Activated CD8-positive, alpha-beta T cell treated with anti-CD3 and anti-CD28 coated beads, Interleukin-2, amount 10 ng/mL, durations not matched to agents 7 days and 5 days (primary cell): Measurements from ENCODE around the gene KCNJ5. TPM values are rescaled to one million over a fixed set of nuclear protein-coding genes. Genes with fewer than 3 reads are reported as not detected.

Source experiments
- ATAC-seq: fragments of 150-1000 bp; cut with Tn5 transposase; one replicate; pipeline ENCODE4 v1.10.0; 2021; ENCODE audit warnings: moderate library complexity
- CTCF ChIA-PET: fragments of 350-600 bp; sonication (Branson Sonifier 250); formaldehyde crosslinking; loops from one replicate; lab custom pipeline; 2021; ENCODE audit warnings: antibody characterized with exemption; lab: Charles Lee
- POLR2A ChIA-PET: fragments of 350-600 bp; sonication (Branson Sonifier 250); formaldehyde crosslinking; loops from one replicate; lab custom pipeline; 2021; ENCODE audit warnings: antibody characterized with exemption; lab: Charles Lee
- DNase-seq: peaks from one replicate; pipeline ENCODE4 v3.0.0-alpha.2; 2020
- H3K27ac Mint-ChIP-seq: one replicate; pipeline ENCODE4 v1.8.0; 2021; ENCODE audit warnings: mild to moderate bottlenecking, mixed read lengths
- H3K27me3 Mint-ChIP-seq: one replicate; pipeline ENCODE4 v1.8.0; 2021; ENCODE audit warnings: low read depth, mixed read lengths
- H3K36me3 Mint-ChIP-seq: one replicate; pipeline ENCODE4 v1.8.0; 2021; ENCODE audit warnings: low read depth, mixed read lengths
- H3K4me1 Mint-ChIP-seq: one replicate; pipeline ENCODE4 v1.8.0; 2021; ENCODE audit warnings: low read depth, mixed read lengths
- H3K4me3 Mint-ChIP-seq: one replicate; pipeline ENCODE4 v1.8.0; 2021; ENCODE audit warnings: mild to moderate bottlenecking, mixed read lengths
- H3K9me3 Mint-ChIP-seq: one replicate; pipeline ENCODE4 v1.8.0; 2022; ENCODE audit warnings: mixed read lengths; ENCODE audit not compliant: insufficient read depth
- total RNA-seq, 2 experiments: library from RNA; stranded (reverse); gene quantifications; one replicate each; pipeline ENCODE4 v1.2.3, GENCODE V29; 2021

KCNJ5 gene
- total RNA-seq, 2 experiments from 2014 or later: not detected

- no peak overlapping the region for H3K27ac Mint-ChIP-seq
Observed at GRCh38 chr11:128907585-128907984, 16.4 kb downstream of the KCNJ5 start.

DNA sequence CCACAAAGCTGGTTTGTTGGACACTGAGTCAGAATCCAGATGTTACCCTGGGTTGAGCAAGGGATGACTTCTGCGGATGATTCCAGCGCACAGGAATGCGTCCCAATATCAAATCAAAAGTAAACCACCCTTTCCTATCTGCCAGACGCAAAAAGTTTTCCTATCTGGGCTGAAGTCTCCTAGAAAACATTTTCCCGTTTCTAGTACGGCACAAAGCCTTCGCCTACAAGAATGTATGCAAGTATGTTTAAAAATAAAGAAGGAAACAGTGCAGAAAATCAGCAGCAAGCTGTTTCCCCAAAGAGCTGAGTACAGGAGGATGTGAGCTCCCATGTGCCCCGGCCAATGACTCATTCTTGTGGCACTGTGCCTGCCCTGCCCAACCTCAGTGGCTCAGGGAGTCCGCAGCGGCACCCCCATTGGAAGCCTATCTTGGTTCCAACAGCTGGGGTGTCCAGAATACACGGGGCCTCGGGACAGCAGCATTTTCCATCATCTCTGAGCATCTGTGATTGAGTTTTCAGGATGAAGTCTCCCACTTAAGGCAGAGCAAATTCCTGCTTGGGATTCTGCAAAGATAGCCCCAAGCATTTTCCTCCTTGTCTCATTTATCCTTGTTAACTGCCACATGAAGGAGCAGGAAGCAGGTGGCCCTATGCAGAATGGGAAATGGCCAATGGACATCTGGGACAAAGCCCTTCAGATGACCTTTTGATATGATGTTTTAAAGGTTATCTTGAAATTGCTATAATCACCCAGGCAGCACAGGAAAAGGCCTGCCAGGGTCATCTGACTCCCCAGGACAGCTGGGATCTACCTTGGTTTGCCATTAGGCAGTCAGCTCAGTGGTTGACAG, 17.5 kb downstream of the KCNJ5 start:
- peaks cover 12% of the 10 kb centered on the region for H3K4me1 Mint-ChIP-seq
- ChIA-PET POLR2A (no interaction called here), CTCF (interaction anchor here (1.0 to 3.7 kb wide), 3 partner anchors 22 to 48 kb away, joined by 3 to 16 read pairs (median 6); no protein-coding TSS in a partner anchor)
- DNase-seq (no peak), ATAC-seq (no peak)
- no peak overlapping the region for H3K27ac Mint-ChIP-seq
- peaks cover 44% of the 10 kb centered on the region for H3K27me3 Mint-ChIP-seq
- no peaks in the 10 kb centered on the region for H3K9me3 Mint-ChIP-seq
- no peaks in the 10 kb centered on the region for H3K36me3 Mint-ChIP-seq
- H3K4me3 Mint-ChIP-seq: no peak overlapping the region

More at GRCh38 chr11:128907585-128907984, 16.4 kb downstream of the KCNJ5 start:
- H3K36me3 Mint-ChIP-seq: no peaks in the 10 kb centered on the region
- H3K27me3 Mint-ChIP-seq: peaks cover 47% of the 10 kb centered on the region
- no peak for DNase-seq
- ChIA-PET CTCF (interaction anchor here (1.0 to 3.7 kb wide), 3 partner anchors 20 to 49 kb away, joined by 3 to 16 read pairs (median 4); no protein-coding TSS in a partner anchor), POLR2A (no interaction called here)
- H3K4me1 Mint-ChIP-seq: peaks cover 15% of the 10 kb centered on the region
- ATAC-seq: no peak
- H3K4me3 Mint-ChIP-seq: no peak overlapping the region
- H3K9me3 Mint-ChIP-seq: no peaks in the 10 kb centered on the region

DNA sequence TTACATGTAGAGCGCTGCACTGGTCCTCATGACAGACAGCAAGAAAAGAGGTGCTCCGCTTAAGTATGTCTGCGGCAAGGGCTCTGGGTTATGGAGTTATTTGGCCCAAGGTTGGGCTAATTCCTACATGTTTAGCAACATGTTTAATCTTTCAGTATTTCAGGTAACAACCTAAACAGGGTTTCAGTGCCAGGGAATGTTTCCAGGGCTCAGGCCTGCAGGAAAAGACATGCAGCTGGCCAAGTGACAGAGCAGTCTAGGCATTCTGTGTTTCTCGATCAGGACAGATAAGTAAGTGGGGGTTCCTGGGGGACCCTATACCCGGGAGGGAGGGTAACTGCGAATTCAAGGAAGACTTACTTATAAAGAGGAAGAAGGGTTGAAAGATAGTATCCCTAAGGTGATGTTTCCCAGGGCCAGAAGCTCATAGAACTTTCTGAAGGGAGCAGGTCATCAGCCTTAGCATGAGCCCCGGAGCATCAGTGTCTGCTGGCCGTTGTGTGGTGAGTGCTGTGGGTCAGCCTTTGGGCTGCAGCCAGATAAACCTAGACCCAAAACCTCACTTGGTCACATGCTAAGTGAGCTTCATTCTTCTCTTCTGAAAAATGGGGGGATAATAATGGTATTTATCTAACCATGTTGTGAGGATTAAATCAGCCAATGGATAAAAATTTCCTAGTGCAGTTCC, 18.4 kb downstream of the KCNJ5 start:
- DNase-seq (no peak), ATAC-seq (no peak)
- Mint-ChIP-seq H3K27ac (no peak overlapping the region), H3K4me1 (peaks cover 9% of the 10 kb centered on the region), H3K36me3 (no peaks in the 10 kb centered on the region), H3K27me3 (peaks cover 34% of the 10 kb centered on the region), H3K9me3 (no peaks in the 10 kb centered on the region), H3K4me3 (no peak overlapping the region)
- ChIA-PET POLR2A (no interaction called here), CTCF (interaction anchor here (1.2 kb wide), 1 partner anchor 25 kb away, joined by 5 read pairs; no protein-coding TSS in a partner anchor)

DNA sequence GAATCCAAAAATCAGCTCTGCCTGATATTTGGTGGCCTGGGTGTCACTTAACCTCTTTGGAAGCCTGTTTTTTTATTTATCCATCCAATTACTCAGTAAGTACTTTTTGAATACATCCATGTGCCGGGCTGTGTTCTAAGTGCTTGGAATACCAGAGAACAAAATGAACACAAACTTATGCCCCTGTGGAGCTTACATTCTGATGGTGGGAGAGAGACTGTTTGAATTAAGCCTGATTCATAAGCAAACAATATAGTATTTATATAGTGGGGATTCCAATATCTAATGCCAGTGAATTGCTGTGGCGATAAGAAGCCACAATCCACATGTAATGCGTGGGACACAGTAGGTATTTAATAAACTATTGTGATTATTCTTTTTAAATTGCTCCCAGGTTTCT, 19.4 kb downstream of the KCNJ5 start:
- Mint-ChIP-seq H3K9me3 (no peaks in the 10 kb centered on the region), H3K4me1 (peaks cover 7% of the 10 kb centered on the region), H3K27ac (no peak overlapping the region), H3K27me3 (peaks cover 31% of the 10 kb centered on the region), H3K4me3 (no peak overlapping the region), H3K36me3 (no peaks in the 10 kb centered on the region)
- POLR2A ChIA-PET: no interaction called here
- CTCF ChIA-PET: interaction anchor here (1.2 kb wide), 1 partner anchor 26 kb away, joined by 5 read pairs; no protein-coding TSS in a partner anchor
- DNase-seq (no peak), ATAC-seq (no peak)

GRCh38 chr11:128911239-128911638, 20.1 kb downstream of the KCNJ5 start:
- Mint-ChIP-seq H3K4me1 (peaks cover 1% of the 10 kb centered on the region), H3K4me3 (no peak overlapping the region), H3K36me3 (no peaks in the 10 kb centered on the region), H3K27me3 (peaks cover 31% of the 10 kb centered on the region), H3K9me3 (no peaks in the 10 kb centered on the region), H3K27ac (no peak overlapping the region)
- ATAC-seq: no peak
- ChIA-PET CTCF (interaction anchor here (1.2 kb wide), 1 partner anchor 26 kb away, joined by 4 read pairs; no protein-coding TSS in a partner anchor), POLR2A (no interaction called here)
- no peak for DNase-seq

GRCh38 chr11:128911701-128912100, 20.5 kb downstream of the KCNJ5 start:
- H3K27me3 Mint-ChIP-seq: peaks cover 28% of the 10 kb centered on the region
- H3K27ac Mint-ChIP-seq: no peak overlapping the region
- no peak for DNase-seq
- CTCF ChIA-PET: interaction anchor here (1.2 kb wide), 1 partner anchor 26 kb away, joined by 4 read pairs; no protein-coding TSS in a partner anchor
- POLR2A ChIA-PET: no interaction called here
- no peak overlapping the region for H3K4me3 Mint-ChIP-seq
- no peaks in the 10 kb centered on the region for H3K4me1 Mint-ChIP-seq
- H3K36me3 Mint-ChIP-seq: no peaks in the 10 kb centered on the region
- no peak for ATAC-seq
- H3K9me3 Mint-ChIP-seq: no peaks in the 10 kb centered on the region

DNA sequence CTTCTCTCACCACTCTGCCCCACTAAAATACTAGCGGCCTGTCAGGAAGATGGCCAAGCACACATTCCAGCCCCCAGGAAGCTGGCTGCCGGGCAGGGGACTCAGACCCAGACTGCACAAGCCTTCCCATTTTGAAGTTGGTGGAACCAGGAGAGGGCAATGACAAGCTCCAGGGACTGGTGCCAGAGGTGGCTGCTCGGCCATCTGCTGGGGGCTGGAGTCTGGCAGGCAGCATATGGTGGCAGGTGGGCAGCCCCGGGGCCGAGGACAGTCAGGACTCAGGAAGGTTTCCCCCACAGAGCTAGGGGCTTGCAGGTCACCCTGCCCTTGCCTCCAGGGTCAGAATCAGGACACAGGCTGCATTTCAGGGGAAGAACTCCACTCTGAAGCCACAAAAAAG, 22.6 kb downstream of the KCNJ5 start:
- Mint-ChIP-seq H3K4me3 (no peak overlapping the region), H3K27ac (no peak overlapping the region), H3K36me3 (no peaks in the 10 kb centered on the region), H3K9me3 (no peaks in the 10 kb centered on the region), H3K4me1 (no peaks in the 10 kb centered on the region), H3K27me3 (peaks cover 12% of the 10 kb centered on the region)
- ATAC-seq: no peak
- ChIA-PET CTCF (no interaction called here), POLR2A (no interaction called here)
- no peak for DNase-seq

DNA sequence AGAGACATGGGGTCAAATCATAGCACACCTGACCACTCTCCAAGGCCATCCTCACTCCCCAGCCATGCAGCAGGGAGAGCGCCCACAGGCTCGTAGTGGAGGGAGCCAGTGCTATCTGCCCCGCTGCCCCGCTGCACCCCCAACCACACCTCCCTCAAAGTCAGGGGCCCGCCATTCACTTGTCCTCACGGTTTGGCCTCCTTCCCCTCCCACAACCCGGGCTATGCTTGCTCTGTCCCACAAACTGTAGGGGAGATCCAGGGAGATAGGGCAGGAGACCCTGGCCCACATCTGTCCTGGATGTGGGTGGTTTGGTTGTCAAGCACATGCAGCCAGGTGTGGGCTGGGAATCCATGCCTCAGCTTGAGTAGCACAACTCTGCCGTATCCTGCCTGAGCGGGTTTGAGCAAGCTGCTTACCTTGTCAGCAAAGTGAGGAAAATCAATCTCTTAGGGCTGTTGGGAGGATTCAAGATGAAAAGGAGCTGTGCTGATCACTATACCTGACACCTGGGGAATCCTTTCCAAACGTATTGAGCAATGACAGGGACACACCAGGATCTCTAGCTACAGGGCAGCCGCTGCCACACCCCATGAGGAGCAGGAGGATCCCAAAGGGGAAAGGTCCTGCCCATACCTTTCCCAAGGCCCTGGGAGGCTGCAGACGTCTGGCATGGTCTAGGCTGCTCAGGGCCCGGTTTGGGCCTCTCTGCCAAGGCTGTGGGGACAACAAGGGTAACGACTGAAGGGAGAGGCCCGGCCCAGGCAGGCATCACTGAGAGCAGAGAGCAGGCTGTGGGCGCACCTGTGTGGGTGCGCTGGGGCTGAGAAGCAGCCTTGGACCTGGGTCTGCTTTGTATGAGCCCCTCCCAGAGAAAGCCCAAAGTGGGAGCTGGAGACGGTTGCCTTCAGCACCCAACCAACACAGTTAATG, 23.3 kb downstream of the KCNJ5 start:
- Mint-ChIP-seq H3K4me3 (no peak overlapping the region), H3K27ac (no peak overlapping the region), H3K9me3 (no peaks in the 10 kb centered on the region), H3K36me3 (no peaks in the 10 kb centered on the region), H3K27me3 (peaks cover 6% of the 10 kb centered on the region), H3K4me1 (peaks cover 4% of the 10 kb centered on the region)
- ChIA-PET POLR2A (no interaction called here), CTCF (interaction anchor here (1.0 kb wide), 1 partner anchor 10 kb away, joined by 3 read pairs; no protein-coding TSS in a partner anchor)
- DNase-seq (no peak), ATAC-seq (no peak)

GRCh38 chr11:128915149-128915521, 24.0 kb downstream of the KCNJ5 start:
- H3K4me1 Mint-ChIP-seq: peaks cover 4% of the 10 kb centered on the region
- ChIA-PET POLR2A (no interaction called here), CTCF (interaction anchor here (1.0 kb wide), 1 partner anchor 11 kb away, joined by 3 read pairs; no protein-coding TSS in a partner anchor)
- ATAC-seq (no peak), DNase-seq (no peak)
- no peak overlapping the region for H3K27ac Mint-ChIP-seq
- no peaks in the 10 kb centered on the region for H3K9me3 Mint-ChIP-seq
- H3K4me3 Mint-ChIP-seq: no peak overlapping the region
- H3K27me3 Mint-ChIP-seq: peaks cover 2% of the 10 kb centered on the region
- H3K36me3 Mint-ChIP-seq: no peaks in the 10 kb centered on the region

DNA sequence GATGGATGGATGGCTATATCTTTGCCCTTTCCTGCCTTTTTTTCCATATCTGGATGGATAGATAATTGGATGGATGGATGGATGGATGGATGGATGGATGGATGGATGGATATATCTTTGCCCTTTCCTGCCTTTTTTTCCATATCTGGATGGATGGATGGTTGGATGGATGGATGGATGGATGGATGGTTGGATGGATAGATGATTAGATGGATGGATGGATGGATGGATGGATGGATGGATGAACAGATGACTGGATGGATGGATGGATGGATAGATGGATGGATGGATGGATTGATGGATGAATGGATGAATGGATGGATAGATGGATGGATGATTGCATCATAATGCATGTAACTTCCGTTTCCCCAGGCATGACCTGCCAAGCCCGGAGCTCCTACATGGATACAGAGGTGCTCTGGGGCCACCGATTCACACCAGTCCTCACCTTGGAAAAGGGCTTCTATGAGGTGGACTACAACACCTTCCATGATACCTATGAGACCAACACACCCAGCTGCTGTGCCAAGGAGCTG, 24.9 kb downstream of the KCNJ5 start:
- peaks cover 2% of the 10 kb centered on the region for H3K27me3 Mint-ChIP-seq
- H3K27ac Mint-ChIP-seq: no peak overlapping the region
- DNase-seq: no peak
- no peaks in the 10 kb centered on the region for H3K9me3 Mint-ChIP-seq
- H3K4me3 Mint-ChIP-seq: no peak overlapping the region
- no peak for ATAC-seq
- no peaks in the 10 kb centered on the region for H3K36me3 Mint-ChIP-seq
- ChIA-PET POLR2A (no interaction called here), CTCF (no interaction called here)
- peaks cover 4% of the 10 kb centered on the region for H3K4me1 Mint-ChIP-seq

DNA sequence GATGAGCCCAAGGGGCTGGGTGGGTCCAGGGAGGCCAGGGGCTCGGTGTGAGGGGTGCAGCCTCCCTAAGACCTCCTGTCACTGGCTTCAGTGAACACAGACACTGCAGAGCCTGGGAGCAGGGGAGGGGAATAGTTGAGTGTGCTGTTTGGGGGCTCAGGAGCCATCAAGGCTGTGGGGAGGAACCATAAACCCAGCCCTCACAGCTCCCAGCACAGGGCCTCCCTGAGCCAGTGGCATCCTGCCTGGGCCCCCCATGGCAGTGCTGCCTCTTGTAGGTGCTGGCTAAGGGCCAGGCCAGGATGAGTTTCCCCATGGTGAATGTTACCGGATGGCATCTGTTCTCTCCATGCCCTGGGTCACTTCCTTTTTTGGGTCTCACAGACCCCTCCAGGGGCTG, 25.5 kb downstream of the KCNJ5 start:
- Mint-ChIP-seq H3K27me3 (peaks cover 2% of the 10 kb centered on the region), H3K36me3 (no peaks in the 10 kb centered on the region), H3K4me3 (no peak overlapping the region), H3K27ac (no peak overlapping the region), H3K4me1 (peaks cover 4% of the 10 kb centered on the region), H3K9me3 (no peaks in the 10 kb centered on the region)
- no peak for ATAC-seq
- DNase-seq: no peak
- ChIA-PET POLR2A (interaction anchor here (0.6 kb wide), 1 partner anchor 257 kb away, joined by 3 read pairs; no protein-coding TSS in a partner anchor), CTCF (no interaction called here)
